ENCODE results near the gene WBP2. TPM values are rescaled to one million over a fixed set of nuclear protein-coding genes. Genes with fewer than 3 reads are reported as not detected.

Gene WBP2
- total RNA-seq, 4 donors from 2014 or later: 41.8 to 64.5 (median 53.5) TPM

DNA sequence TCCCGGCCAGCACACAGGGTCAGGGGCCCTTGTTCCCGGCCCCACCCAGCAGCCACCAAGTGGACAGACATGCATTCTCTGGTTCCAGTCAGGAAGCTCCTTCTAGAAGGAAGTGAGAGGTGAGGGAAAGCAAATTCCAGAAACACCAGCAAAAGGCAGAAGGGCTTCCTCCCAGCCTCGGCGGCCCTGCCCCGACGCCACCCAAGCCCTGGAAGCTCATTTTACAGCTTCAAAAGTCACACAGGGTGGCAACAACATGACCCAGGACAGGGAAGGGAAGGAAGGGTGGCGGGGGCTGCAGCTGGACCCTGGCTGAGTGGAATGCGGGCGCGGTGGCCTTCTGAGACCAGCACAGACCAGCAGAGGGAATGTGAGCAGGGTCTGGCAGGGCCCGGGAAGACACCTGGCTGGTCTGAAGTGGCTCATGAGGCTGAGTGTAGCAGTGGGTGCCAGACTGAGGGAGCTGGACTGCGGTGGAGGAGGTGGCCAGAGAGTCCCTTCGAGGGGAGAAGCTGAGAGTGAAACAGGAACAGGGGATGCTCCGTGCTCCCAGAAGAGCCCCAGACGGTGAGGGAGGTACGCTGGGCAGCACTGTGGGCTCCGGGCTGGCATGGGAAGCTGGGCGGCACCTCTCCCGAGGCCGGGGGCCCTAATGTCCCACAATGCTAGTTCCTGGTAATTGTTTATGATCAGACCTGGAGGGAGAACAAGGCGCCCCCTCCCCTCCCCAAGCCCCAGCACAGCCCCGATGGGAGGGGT lies 9.0 kb downstream of the WBP2 start:
- H3K4me1 ChIP-seq: peaks cover 25 to 54% of the 10 kb centered on the region in 2 donors
- 70 to 78% methylated on average over 22 of the region's 22 CpGs for whole genome bisulfite sequencing, 2 donors
- intact Hi-C loops (cut with DNase I): loop anchor here (10.0 kb wide), 1 partner anchor 181 kb away; the partner anchor contains the start of genes RECQL5 and SAP30BP
- no peaks in the 10 kb centered on the region for H3K9me3 ChIP-seq
- peak overlapping the region; percentile 83 to 94 (median 90) for H3K27ac ChIP-seq
- no peaks in the 10 kb centered on the region for H3K27me3 ChIP-seq
- TF ChIP-seq, protein P1, sequence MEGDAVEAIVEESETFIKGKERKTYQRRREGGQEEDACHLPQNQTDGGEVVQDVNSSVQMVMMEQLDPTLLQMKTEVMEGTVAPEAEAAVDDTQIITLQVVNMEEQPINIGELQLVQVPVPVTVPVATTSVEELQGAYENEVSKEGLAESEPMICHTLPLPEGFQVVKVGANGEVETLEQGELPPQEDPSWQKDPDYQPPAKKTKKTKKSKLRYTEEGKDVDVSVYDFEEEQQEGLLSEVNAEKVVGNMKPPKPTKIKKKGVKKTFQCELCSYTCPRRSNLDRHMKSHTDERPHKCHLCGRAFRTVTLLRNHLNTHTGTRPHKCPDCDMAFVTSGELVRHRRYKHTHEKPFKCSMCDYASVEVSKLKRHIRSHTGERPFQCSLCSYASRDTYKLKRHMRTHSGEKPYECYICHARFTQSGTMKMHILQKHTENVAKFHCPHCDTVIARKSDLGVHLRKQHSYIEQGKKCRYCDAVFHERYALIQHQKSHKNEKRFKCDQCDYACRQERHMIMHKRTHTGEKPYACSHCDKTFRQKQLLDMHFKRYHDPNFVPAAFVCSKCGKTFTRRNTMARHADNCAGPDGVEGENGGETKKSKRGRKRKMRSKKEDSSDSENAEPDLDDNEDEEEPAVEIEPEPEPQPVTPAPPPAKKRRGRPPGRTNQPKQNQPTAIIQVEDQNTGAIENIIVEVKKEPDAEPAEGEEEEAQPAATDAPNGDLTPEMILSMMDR (IDR thresholded peaks at IDR 0.05): no peak
- no peak for TF ChIP-seq POLR2A (IDR thresholded peaks at IDR 0.05)
- no peak overlapping the region for H3K4me3 ChIP-seq (replicated peaks in 1 of 3)
- no peak for DNase-seq
- H3K36me3 ChIP-seq: peaks cover 48 to 50% of the 10 kb centered on the region in 2 donors

GRCh38 chr17:75845058-75845711 lies 9.9 kb downstream of the WBP2 start:
- Histone ChIP-seq H3K36me3 (peaks cover 39 to 41% of the 10 kb centered on the region in 2 donors), H3K4me3 (replicated peaks in 1 of 3) (no peak overlapping the region)
- peak in 1 of 2 donors; percentile 25 for TF ChIP-seq POLR2A (IDR thresholded peaks at IDR 0.05)
- TF ChIP-seq, protein P1 (IDR thresholded peaks at IDR 0.05): peak; percentile 82 to 90 (median 88)

DNA sequence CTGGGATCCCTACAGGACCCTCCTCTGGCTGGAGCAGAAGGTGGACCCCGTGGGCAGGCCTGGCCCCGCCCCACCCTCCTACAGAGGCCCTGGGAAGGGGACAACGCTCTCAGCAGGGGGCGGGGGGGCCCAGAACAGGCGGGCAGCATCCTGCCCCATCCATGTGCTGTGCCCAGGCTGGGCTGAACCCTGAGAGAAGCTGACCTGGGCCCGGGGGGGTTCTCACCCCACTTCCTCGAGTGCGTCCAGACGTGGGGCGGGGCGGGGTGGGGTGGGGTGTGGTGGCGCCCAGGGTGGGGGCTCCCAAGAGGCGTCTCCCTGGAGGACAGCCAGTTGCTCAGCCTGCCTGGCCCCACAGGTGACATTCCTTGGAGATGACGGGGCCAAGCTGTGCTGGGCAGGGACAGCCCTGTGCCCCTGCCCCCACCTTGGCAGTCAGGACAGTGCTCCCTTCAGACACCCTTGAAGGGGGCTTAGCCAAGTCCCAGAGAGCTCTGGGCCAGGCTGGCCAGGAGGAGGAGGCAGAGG lies 10.5 kb downstream of the WBP2 start:
- Histone ChIP-seq H3K4me3 (replicated peaks in 1 of 3) (no peak overlapping the region), H3K36me3 (peaks cover 34 to 35% of the 10 kb centered on the region in 2 donors), H3K9me3 (no peaks in the 10 kb centered on the region), H3K4me1 (peaks cover 25 to 50% of the 10 kb centered on the region in 2 donors), H3K27me3 (no peaks in the 10 kb centered on the region), H3K27ac (peak overlapping the region; percentile 83 to 94 (median 90))
- TF ChIP-seq, protein P1 (IDR thresholded peaks at IDR 0.05): no peak
- TF ChIP-seq POLR2A (IDR thresholded peaks at IDR 0.05): no peak
- intact Hi-C loops (cut with DNase I): loop anchor here (10.0 kb wide), 1 partner anchor 180 kb away; the partner anchor contains the start of genes RECQL5 and SAP30BP
- peak; percentile 93 for DNase-seq
- 18 to 30% methylated on average over 7 to 8 of the region's 14 CpGs for WGBS, 2 donors

More at GRCh38 chr17:75845058-75845711, 9.9 kb downstream of the WBP2 start:
- DNase-seq: peak; percentile 83 to 89
- WGBS, 2 donors: 24 to 29% methylated on average over 15 to 18 of the region's 21 CpGs
- Histone ChIP-seq H3K27ac (peak overlapping the region; percentile 83 to 94 (median 90)), H3K9me3 (no peaks in the 10 kb centered on the region), H3K27me3 (no peaks in the 10 kb centered on the region), H3K4me1 (peaks cover 25 to 54% of the 10 kb centered on the region in 2 donors)
- intact Hi-C loops (cut with DNase I): loop anchor here (10.0 kb wide), 1 partner anchor 180 kb away; the partner anchor contains the start of genes RECQL5 and SAP30BP

DNA sequence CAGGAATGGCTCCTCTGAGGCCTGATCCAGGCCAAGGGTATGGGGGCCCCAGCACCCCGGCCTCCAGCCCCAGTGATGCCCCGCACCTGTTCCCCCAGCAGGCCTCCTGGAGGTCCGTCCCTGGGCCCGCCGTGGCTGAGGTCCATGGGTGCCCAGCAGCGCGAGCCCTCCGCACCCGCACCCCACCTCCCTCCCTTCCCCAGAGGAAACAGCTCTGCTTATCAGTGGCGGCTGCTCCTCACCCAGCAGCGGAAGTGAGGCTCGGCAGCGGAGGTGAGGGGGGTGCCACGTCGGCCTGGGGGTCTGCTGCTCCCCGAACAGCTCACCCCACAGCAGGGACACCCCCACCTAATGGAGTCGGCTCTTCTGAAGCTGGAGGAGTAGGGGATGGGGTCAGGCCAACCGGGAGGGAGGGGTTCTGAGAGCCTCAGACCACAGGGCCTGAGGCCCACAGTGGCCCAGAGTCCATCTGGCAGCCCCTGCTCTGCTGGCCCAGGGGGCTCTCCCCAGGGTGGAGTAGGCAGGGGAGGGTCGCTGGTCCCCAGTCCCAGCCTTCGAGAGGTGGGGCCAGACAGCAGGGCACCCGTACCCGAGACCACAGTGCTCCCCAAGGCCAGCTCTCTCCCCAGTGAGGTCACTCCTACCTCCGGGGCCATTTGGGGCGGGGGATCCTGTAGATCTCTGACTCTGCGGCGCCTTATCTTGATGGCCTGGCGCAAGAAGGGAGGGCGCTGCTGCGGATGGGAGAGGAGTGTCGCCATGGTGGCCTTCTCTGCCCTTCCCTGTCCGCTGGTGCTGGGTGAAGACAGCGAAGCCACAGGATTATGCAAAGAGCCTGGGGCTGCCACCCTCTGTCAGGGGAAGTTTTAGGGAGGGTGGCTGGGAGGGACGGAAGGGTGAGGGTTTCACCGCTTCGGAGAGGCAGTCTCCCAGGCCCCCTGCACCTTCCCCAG lies 11.3 kb downstream of the WBP2 start, which contains the start of gene UNC13D:
Gene UNC13D (minus strand): TSS at position 828 of the 953 bp plus-strand sequence. CDS start 67 bp downstream, at position 761.
- no peaks in the 10 kb centered on the region for H3K9me3 ChIP-seq
- 71 to 83% methylated on average over 16 to 22 of the region's 35 CpGs for WGBS, 2 donors
- no peak for TF ChIP-seq POLR2A (IDR thresholded peaks at IDR 0.05)
- TF ChIP-seq, protein P1 (IDR thresholded peaks at IDR 0.05): no peak
- H3K4me3 ChIP-seq (replicated peaks in 1 of 3): peak within 1 kb of the TSS in 1 of 3 donors; percentile 1
- peaks cover 25 to 42% of the 10 kb centered on the region in 2 donors for H3K4me1 ChIP-seq
- H3K27ac ChIP-seq: peak within 1 kb of the TSS; percentile 83 to 94 (median 90)
- H3K27me3 ChIP-seq: no peaks in the 10 kb centered on the region
- DNase-seq: peak in 1 of 2 donors; percentile 31
- H3K36me3 ChIP-seq: peaks cover 27 to 29% of the 10 kb centered on the region in 2 donors
- intact Hi-C loops (cut with DNase I): loop anchor here (10.0 kb wide), 1 partner anchor 179 kb away; the partner anchor contains the start of genes RECQL5 and SAP30BP

All from thyroid gland (tissue), 4 donors.